22Rv1 (cell line): ENCODE results near the gene TOR1B.

Experiments
- ZFX ChIP-seq: fragments of 450-650 bp; IDR thresholded peaks from 2 replicates; pipeline ENCODE4 v1.6.1; 2017; ENCODE audit warnings: antibody characterized with exemption, borderline replicate concordance
- TF ChIP-seq, protein P1 (sequence below): fragments of 450-650 bp; IDR thresholded peaks from 2 replicates; pipeline ENCODE4 v1.5.1; 2017; ENCODE audit warnings: mild to moderate bottlenecking

DNA sequence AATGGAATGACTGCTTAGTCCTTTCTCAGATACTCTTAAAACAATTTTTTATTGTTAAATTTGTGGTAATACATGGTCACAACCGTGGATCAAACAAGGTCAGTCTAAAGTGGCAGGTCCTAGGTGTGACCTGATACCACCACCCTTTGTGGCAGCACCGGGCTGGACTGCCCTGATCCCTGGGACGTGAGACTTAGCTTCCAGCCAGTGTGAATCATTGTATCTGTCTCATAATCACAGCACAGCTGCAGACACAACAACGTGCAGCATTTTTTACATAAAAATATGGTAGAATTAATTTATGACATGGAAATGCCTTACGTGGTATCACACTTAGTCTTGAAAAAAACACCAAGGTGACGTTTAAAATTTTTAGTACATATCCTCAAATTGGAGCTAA is 7.8 kb downstream of the TOR1B start:
- TF ChIP-seq, protein P1, sequence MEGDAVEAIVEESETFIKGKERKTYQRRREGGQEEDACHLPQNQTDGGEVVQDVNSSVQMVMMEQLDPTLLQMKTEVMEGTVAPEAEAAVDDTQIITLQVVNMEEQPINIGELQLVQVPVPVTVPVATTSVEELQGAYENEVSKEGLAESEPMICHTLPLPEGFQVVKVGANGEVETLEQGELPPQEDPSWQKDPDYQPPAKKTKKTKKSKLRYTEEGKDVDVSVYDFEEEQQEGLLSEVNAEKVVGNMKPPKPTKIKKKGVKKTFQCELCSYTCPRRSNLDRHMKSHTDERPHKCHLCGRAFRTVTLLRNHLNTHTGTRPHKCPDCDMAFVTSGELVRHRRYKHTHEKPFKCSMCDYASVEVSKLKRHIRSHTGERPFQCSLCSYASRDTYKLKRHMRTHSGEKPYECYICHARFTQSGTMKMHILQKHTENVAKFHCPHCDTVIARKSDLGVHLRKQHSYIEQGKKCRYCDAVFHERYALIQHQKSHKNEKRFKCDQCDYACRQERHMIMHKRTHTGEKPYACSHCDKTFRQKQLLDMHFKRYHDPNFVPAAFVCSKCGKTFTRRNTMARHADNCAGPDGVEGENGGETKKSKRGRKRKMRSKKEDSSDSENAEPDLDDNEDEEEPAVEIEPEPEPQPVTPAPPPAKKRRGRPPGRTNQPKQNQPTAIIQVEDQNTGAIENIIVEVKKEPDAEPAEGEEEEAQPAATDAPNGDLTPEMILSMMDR: no peak
- no peak for TF ChIP-seq ZFX
